ENCODE measurements around the gene PIP. TPM values are rescaled to one million over a fixed set of nuclear protein-coding genes. Genes with fewer than 3 reads are reported as not detected.

The PIP gene
- total and polyA plus RNA-seq, 11 donors: not detected

DNA sequence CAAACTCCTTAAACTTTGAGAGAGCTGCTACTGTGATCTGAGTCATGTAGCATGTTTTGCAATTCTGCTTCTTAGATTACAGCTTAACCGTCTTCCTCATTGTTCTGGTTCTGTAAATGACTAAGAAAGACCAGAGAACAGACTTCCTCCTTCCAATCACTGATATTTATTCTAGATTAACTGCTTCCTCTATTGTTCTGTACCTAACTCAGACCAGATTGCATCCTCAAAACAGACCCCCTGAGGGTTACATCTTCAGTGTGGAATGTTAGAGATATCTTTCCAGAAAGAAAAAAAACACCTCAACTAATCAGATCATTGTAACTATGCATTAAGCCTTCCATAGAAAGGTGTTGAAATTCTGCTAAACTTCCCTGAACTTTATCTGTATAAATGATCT, 5.7 kb upstream of the PIP start:
- DNase-seq (no peak), ATAC-seq (peak in 2 of 4 donors; percentile 22 to 39)
- Histone ChIP-seq H3K27me3 (no peaks in the 10 kb centered on the region), H3K4me3 (no peak overlapping the region), H3K27ac (no peak overlapping the region), H3K9me3 (peaks cover 0 to 46% (median 7%) of the 10 kb centered on the region in 12 donors), H3K4me1 (peaks cover 0 to 14% (median 0%) of the 10 kb centered on the region in 12 donors), H3K36me3 (no peaks in the 10 kb centered on the region)
- intact Hi-C loops (cut with DNase I): loop anchor here in 1 of 10 donors (10.0 kb wide), 2 partner anchors 49 to 51 kb away; no protein-coding TSS in a partner anchor
- TF ChIP-seq, protein P1, sequence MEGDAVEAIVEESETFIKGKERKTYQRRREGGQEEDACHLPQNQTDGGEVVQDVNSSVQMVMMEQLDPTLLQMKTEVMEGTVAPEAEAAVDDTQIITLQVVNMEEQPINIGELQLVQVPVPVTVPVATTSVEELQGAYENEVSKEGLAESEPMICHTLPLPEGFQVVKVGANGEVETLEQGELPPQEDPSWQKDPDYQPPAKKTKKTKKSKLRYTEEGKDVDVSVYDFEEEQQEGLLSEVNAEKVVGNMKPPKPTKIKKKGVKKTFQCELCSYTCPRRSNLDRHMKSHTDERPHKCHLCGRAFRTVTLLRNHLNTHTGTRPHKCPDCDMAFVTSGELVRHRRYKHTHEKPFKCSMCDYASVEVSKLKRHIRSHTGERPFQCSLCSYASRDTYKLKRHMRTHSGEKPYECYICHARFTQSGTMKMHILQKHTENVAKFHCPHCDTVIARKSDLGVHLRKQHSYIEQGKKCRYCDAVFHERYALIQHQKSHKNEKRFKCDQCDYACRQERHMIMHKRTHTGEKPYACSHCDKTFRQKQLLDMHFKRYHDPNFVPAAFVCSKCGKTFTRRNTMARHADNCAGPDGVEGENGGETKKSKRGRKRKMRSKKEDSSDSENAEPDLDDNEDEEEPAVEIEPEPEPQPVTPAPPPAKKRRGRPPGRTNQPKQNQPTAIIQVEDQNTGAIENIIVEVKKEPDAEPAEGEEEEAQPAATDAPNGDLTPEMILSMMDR (IDR thresholded peaks at IDR 0.05): no peak
- no peak for TF ChIP-seq POLR2A (IDR thresholded peaks at IDR 0.05)
- WGBS, 4 donors: 39 to 45% (median 44%) methylated on average over 1 of the region's 1 CpG

DNA sequence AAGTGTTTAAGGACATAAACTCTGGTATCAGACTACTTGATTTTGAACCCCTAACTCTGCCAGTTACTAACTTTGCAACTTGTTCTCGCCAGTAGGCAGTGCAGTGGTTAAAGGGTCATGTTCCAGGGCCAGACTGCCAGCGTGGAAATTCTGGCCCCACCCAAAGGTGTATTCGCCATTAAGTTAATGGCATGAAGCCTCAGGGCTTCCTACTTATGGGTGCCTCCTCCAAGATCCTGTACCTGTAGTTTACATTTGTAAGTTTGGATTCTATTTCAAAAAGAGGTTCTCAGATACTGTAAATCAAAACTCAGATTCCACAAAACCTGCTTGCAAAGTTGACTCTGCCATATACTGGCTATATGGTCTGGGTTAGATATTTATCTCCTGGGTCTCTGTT, 2.8 kb upstream of the PIP start:
- Histone ChIP-seq H3K9me3 (peaks cover 0 to 21% (median 3%) of the 10 kb centered on the region in 12 donors), H3K4me3 (no peak overlapping the region), H3K36me3 (no peaks in the 10 kb centered on the region), H3K4me1 (peaks cover 0 to 14% (median 0%) of the 10 kb centered on the region in 12 donors), H3K27ac (no peak overlapping the region), H3K27me3 (peaks cover 0 to 2% (median 0%) of the 10 kb centered on the region in 9 donors)
- DNase-seq (no peak), ATAC-seq (no peak)
- TF ChIP-seq, protein P1 (IDR thresholded peaks at IDR 0.05): no peak
- TF ChIP-seq POLR2A (IDR thresholded peaks at IDR 0.05): no peak
- intact Hi-C loops (cut with DNase I): loop anchor here in 1 of 10 donors (10.0 kb wide), 2 partner anchors 46 to 54 kb away; no protein-coding TSS in a partner anchor
- 74 to 82% (median 79%) methylated on average over 3 of the region's 3 CpGs for WGBS, 4 donors

DNA sequence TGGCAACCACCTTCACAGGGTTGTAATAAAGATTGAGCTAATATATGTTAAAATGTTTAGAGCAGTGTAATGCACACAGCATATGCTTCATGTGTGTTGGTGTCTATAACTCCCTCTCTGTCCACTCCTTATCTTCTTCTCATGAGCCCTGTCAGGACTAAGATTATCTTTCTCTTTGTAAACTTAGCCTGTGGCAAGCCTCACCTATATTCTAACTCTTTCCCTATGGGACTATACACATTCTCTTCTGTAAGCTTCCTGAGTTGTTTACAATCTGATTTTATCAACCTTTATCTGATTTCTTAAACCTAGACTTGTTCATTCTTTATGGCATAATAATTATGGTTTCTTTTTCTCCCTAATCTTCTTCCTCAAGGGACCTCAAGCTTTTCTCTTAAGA, 2.4 kb upstream of the PIP start:
- intact Hi-C loops (cut with DNase I): loop anchor here in 1 of 10 donors (10.0 kb wide), 2 partner anchors 45 to 55 kb away; no protein-coding TSS in a partner anchor
- Histone ChIP-seq H3K27ac (no peak overlapping the region), H3K4me3 (no peak overlapping the region), H3K36me3 (no peaks in the 10 kb centered on the region), H3K27me3 (peaks cover 0 to 2% (median 0%) of the 10 kb centered on the region in 9 donors), H3K9me3 (peaks cover 0 to 17% (median 2%) of the 10 kb centered on the region in 12 donors), H3K4me1 (peaks cover 0 to 14% (median 0%) of the 10 kb centered on the region in 12 donors)
- DNase-seq: no peak
- no peak for ATAC-seq
- TF ChIP-seq, protein P1 (IDR thresholded peaks at IDR 0.05): no peak
- no peak for TF ChIP-seq POLR2A (IDR thresholded peaks at IDR 0.05)

DNA sequence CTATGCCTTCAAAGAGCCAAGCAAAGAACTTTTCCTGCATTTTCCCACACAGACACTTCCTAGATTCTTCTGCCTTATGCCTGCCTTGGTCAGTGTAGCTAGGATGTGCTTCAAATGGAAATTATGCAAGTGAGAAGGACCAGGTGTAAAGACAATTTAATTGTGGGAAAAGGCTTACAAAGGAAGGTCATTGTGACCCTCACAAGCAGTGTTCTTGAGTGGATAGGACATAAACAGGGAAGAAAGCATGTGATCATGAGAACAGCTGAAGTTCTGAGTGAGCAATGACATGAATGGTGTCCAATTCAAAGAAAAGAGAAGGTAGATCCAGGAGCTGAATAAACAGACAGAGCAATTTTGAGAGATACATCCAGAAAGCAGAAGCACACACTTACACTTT, 1.3 kb upstream of the PIP start:
- Histone ChIP-seq H3K27ac (no peak overlapping the region), H3K4me1 (peaks cover 0 to 12% (median 0%) of the 10 kb centered on the region in 12 donors), H3K4me3 (no peak overlapping the region), H3K9me3 (peaks cover 0 to 7% (median 1%) of the 10 kb centered on the region in 12 donors), H3K27me3 (peaks cover 0 to 2% (median 0%) of the 10 kb centered on the region in 9 donors), H3K36me3 (no peaks in the 10 kb centered on the region)
- DNase-seq: no peak
- ATAC-seq: no peak
- TF ChIP-seq, protein P1 (IDR thresholded peaks at IDR 0.05): no peak
- no peak for TF ChIP-seq POLR2A (IDR thresholded peaks at IDR 0.05)
- intact Hi-C loops (cut with DNase I): no loop called here
